NK-92 treated with Interleukin-12 subunit alpha and Interleukin-12 subunit beta, amount 100 ng/mL, for 24 hours (cell line): ENCODE data around the gene TMEM179.

Experiments
- DNase-seq: peaks from one replicate; lab custom pipeline; 2025; lab: John Stamatoyannopoulos, UW

The TMEM179 gene

GRCh38 chr14:104569435-104569834, 35.1 kb downstream of the TMEM179 start:
- DNase-seq = no peak

DNA sequence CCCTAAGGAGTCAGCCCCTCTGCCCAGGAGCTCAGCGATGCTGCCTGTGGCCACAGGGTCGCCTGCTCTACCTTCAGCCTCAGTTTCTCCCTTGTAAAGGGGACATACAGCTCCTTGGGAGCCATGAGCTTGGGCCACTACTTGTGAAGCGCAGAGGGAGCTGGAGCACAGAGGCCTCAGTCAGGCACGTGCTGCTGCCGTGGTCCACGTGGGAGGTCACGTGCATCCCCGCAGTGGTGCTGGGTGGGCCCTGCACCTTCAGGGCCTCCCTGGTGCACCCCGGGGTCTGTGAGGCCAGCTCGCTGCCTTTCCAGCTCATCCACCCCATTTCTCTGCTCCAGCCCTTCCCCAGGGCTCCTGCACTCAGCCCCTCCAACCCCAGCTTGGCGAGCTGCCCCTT, 36.0 kb downstream of the TMEM179 start:
- DNase-seq = no peak

DNA sequence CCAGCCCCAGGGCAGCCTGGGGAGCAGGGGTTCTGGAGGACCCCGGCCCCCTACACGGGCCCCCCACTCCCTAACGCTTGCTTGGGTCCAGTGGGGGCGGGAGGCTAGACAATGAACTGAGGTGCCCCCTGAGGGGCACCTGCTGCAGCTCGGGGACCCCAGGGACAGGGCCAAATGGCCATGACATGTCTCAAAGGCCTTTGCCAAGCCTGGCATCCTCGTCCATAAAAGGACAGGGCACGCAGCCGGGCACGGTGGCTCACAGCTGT, 36.7 kb downstream of the TMEM179 start:
- DNase-seq = no peak

GRCh38 chr14:104567141-104567956, 37.2 kb downstream of the TMEM179 start:
- no peak for DNase-seq

DNA sequence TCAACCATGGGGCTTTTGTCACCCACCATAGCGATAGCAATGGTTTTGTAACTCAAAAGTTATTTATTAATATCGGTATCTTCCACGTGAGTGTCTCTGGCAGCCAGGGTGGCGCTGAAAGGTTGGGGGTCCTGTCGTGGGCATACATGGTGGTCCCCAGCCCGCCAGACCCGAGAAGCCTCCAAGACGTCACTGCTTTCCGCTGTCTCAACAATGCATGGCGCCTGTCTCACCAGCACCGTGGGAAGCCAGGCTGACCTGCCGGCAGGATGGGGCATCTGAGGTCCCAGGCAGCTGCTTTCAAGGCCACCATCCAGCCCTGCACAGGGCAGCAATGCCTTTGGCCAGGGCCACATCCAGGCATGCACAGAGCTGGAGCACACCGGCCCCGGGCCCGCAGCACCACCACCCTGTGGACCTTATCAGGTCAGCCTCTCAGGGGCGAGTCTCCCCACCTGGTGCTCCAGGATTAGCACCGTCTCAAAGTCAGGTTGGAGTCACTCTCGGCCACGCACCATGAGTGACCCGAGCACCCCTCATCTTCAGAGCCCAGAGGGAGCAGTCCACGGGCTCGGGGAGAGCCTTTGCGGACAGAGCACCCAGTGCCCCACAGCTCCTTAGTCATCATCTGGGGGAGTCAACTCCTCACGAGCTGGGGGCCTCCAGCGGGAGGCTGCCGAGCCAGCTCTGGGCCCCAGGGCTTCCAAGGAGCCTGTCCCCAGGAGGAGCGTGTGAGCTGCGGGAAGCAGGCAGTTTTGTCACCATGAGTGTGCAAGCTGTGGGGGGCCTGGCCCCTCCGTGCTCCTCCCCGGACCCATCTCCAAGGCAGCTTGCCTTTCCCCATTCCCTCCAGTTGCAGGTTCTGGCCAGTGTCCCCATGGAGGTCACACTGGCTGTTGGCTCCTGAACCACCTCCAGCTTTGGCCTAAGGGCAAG, 39.6 kb downstream of the TMEM179 start:
- no peak for DNase-seq

DNA sequence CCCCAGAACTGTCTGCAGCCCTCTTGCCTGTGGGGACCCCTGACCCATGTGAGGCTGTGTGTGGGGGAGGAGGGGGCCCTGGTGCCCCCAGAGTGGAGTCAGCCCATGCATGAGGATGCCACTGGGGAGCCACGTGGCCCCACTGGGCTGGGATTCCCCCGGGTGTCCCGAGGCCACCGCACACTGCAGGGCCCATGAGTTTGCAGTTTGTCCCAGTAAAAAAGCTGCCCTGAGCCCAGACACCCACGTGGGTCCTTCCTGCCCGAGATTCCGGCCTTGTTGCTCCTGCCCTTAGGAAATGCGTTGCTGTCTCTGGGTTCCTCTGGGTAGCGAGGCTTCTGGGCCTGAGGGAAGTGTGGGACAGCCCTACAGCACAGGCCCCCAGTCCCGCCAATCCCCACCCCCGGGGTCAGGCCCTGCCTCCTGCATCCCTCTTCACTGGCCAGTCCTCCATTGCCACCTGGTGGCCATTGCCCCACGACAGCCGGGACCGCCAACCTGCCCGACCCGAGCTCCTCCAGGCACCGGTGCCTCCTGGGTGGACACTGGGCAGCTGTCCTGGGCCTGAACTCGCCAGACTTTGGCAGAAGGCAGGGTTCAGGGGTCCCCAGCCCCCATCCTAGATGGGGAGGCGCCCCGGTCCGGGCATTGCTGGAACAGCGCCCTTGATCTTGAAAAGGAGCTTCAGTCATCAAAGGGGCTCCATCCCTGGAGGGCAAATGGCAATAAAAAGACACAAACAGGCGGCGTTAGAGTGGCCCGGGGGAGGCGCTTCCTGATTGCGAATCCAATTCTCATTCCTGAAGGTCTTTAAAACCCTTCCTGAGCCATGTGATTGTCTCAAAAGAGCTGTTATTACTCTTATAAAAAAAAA, 40.6 kb downstream of the TMEM179 start:
- peak; percentile 12 for DNase-seq

GRCh38 chr14:104563191-104563741, 41.3 kb downstream of the TMEM179 start:
- no peak for DNase-seq

DNA sequence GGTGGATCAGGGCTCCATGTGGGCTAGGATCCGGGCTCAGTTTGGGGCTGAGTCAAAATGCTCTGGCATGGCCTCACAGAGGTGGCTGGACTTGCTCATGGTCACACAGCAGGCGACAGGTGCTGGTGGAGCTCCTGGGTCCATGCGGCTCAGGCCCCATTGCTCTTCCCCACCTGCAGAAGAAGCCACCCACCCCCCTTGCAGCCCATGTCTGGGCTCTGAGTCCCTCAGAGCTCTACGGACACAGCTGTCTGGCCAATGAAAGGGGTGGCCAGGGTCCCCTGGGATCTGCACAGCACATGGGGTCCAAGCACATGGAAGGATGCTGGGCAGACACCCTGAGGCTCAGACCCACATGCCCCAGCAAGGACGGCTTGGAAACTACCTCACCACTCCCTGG, 42.0 kb downstream of the TMEM179 start:
- no peak for DNase-seq

DNA sequence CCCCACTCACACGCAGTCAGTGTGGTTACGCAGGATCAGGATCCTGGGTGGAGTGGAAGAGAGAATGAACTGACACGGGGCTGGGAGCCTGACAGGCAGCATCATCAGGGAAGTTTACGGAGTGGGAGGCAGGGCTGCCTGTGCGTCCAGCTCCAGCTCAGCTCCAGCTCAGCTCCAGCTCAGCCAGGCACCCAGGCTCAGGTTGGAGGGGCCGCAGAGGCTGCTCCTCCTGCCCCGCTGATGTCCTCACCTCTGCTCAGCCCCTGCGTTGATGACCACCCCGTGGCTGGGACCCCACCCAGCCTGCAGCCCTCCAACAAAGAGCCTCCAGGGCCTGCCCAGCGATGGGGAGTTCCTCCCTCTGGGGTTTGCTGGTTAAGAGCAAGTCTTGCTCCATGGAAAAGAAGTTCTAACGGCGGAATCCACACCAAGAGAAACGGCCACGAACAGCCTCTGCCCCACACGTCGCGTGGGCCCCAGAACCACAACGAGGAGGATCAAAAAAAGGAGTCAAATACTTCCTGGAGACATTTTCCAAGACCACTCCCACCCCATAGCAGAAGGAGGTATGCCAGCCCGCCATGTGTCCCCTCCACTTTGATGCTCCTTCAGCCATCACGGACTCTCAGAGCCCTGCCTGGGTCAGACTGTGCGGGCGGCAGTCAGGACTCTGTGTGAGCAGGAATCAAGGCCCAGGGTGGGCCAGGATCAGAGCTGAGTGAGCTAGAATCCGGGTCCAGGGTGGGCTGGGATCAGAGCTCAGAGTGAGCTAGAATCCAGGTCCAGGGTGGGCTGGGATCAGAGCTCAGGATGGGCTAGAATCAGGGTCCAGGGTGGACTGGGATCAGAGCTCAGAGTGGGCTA, 42.7 kb downstream of the TMEM179 start:
- no peak for DNase-seq

DNA sequence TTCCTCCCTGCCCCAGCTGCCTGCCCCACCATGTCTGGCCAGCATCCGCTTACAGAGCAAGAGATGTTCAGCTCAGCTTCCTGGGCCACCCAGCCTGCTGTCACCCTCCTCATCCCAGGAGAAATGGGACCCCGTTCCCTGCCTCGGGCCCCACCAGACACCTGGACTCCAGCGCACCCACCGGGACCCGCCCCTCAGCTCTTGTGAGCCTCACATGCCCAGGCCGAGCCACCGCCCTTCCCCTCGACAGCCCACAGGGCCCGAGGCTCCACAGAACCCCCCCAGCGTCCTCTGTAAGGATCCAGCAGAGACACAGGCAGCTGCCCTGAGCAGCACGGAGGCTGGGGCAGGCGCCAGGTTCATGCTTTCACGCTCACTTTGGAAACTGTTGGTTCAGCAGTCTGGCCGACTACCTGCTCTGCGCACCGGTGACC, 43.4 kb downstream of the TMEM179 start:
- DNase-seq = no peak

- no peak for DNase-seq
Measured at GRCh38 chr14:104560586-104560945, 44.0 kb downstream of the TMEM179 start.

GRCh38 chr14:104559804-104560585, 44.6 kb downstream of the TMEM179 start:
- DNase-seq = no peak

GRCh38 chr14:104559028-104559803, 45.4 kb downstream of the TMEM179 start:
- no peak for DNase-seq

GRCh38 chr14:104558231-104559027, 46.1 kb downstream of the TMEM179 start:
- no peak for DNase-seq

- DNase-seq = no peak
Measured at GRCh38 chr14:104557766-104558165, 46.8 kb downstream of the TMEM179 start.

DNA sequence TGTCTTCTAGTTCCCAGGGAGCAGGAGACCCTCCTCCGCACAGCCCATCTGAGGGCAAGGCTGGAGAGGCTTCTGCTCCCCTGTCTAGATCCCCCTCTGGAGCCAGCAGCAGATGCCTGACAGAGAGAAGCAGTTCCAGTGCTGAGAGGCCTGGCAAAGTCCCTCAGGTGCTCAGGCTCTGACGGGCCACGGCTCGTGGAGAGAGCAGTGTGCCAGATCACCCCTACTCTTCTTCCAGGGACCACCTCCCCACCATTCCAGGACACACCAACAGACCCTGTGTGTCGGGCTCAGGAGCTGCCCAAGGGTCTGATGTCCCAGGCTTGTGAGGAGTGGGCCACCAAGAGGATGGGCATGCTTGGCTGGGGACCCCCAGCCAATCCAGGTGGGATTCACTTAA, 47.5 kb downstream of the TMEM179 start:
- no peak for DNase-seq

DNA sequence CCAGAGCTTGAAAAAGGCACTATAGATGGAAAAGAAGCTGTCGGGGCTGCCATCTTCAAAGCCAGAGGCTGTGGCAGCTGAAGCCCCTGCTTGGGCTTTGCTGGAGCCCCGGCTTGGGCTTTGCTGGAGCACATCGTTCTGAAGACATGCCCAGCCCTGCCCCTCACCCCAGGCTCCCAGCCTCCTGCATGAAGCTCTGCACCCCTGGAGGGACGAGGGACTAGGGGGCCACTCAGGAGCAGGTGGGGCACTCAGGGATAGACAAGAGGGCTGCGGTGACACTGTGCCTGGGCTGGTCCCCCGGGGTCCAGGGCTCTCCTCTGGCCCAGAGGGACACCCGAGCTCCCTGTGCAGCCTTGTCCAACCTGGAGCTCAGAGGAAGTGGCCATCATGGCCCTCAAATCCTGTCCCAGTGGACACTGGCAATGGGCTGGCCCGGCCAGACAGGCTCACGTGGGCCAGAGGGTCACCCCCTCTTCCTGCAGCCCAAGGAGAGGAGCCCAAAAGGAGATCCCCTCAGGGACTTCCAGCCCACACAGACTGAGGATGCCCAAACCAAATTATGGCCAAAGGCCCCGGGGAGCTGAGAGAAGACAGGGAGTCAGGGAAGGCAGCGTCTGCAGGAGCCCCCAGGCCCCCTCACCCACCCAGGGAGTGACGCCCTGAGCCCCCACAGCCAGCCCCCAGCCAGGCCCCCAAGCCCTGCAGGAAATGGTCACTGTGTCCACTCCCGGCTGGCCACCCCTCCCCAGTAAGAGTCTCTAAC, 48.1 kb downstream of the TMEM179 start:
- DNase-seq = no peak
